Retina (tissue), 1 donor: Measurements from ENCODE around the gene SLC15A4.

Experiments used
- DNase-seq: peaks from one replicate; pipeline ENCODE4 v3.0.0-alpha.2; 2016

SLC15A4 gene

GRCh38 chr12:128792398-128792797 is 31.4 kb downstream of the SLC15A4 start:
- no peak for DNase-seq

- no peak for DNase-seq
Observed at GRCh38 chr12:128791395-128792322, 32.1 kb downstream of the SLC15A4 start.

GRCh38 chr12:128790653-128791373 is 32.9 kb downstream of the SLC15A4 start:
- DNase-seq, result no peak

- DNase-seq, result no peak
Observed at GRCh38 chr12:128790221-128790620, 33.5 kb downstream of the SLC15A4 start.

GRCh38 chr12:128789356-128789929 is 34.3 kb downstream of the SLC15A4 start:
- no peak for DNase-seq

- DNase-seq, result no peak
Observed at GRCh38 chr12:128787827-128788226, 35.9 kb downstream of the SLC15A4 start.

- DNase-seq, result no peak
Observed at GRCh38 chr12:128786741-128787391, 36.9 kb downstream of the SLC15A4 start.

- DNase-seq, result no peak
Observed at GRCh38 chr12:128784030-128784760, 39.6 kb downstream of the SLC15A4 start.

GRCh38 chr12:128783129-128783574 is 40.6 kb downstream of the SLC15A4 start:
- DNase-seq, result no peak

- DNase-seq, result no peak
Observed at GRCh38 chr12:128779901-128780300, 43.9 kb downstream of the SLC15A4 start.

GRCh38 chr12:128772249-128772648 is 51.5 kb downstream of the SLC15A4 start:
- no peak for DNase-seq

GRCh38 chr12:128771681-128772080 is 52.1 kb downstream of the SLC15A4 start:
- DNase-seq, result no peak

GRCh38 chr12:128767518-128767917 is 56.2 kb downstream of the SLC15A4 start:
- no peak for DNase-seq

GRCh38 chr12:128766738-128767501 is 56.8 kb downstream of the SLC15A4 start:
- DNase-seq, result no peak

- DNase-seq, result no peak
Observed at GRCh38 chr12:128763395-128763794, 60.4 kb downstream of the SLC15A4 start.

- peak; percentile 39 for DNase-seq
Observed at GRCh38 chr12:128761379-128761790, 62.4 kb downstream of the SLC15A4 start.

- DNase-seq, result no peak
Observed at GRCh38 chr12:128755566-128755965, 68.2 kb downstream of the SLC15A4 start.

GRCh38 chr12:128754275-128754674 is 69.5 kb downstream of the SLC15A4 start:
- DNase-seq, result no peak

- no peak for DNase-seq
Observed at GRCh38 chr12:128753438-128753837, 70.3 kb downstream of the SLC15A4 start.

GRCh38 chr12:128752386-128752785 is 71.4 kb downstream of the SLC15A4 start:
- no peak for DNase-seq

GRCh38 chr12:128747441-128747840 is 76.3 kb downstream of the SLC15A4 start:
- no peak for DNase-seq
